ENCODE results near the gene KCNH5. TPM values are rescaled to one million over a fixed set of nuclear protein-coding genes. Genes with fewer than 3 reads are reported as not detected.

Gene KCNH5
- polyA plus RNA-seq, 1 donor (not counting 4 experiments of a cell fraction or from before 2014, with no cell fraction given): 0.04 TPM

DNA sequence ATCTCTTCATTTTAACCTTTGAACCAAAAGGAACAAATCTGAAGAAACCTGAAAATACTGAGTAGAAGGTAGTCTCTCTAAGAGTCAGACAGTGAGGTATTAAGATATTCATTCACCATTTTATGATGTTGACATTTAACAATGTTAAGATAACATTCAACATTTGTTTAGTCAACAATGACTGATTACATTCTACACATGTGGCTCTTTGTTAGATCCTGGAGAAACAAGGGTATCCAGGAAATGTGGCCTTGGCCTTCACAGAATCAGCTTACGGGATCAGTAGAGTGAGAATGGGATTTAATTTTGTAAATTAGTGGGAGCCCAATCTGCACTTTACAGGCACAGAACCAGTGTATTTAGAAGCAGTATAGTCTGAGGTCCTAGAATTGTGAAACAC is 355.5 kb downstream of the KCNH5 start:
- Histone ChIP-seq H3K9me1 (ENCODE audit: control insufficient read depth, extremely low read depth, insufficient read depth, low read length) (no peaks in the 10 kb centered on the region), H4K20me1 (ENCODE audit: control insufficient read depth, extremely low read depth, insufficient read depth, low read length) (no peaks in the 10 kb centered on the region), H3K4me1 (ENCODE audit: control insufficient read depth, extremely low read depth, insufficient read depth, low read length) (peaks cover 28% of the 10 kb centered on the region), H3K4me2 (ENCODE audit: control insufficient read depth, extremely low read depth, insufficient read depth, low read depth, low read length) (no peak overlapping the region), H3K36me3 (ENCODE audit: control insufficient read depth in 2 of 2, extremely low read depth in 1 of 2, insufficient read depth in 2 of 2, low read length in 2 of 2) (no peaks in the 10 kb centered on the region), H3K9ac (ENCODE audit: control insufficient read depth, extremely low read depth, insufficient read depth, low read length) (no peak overlapping the region), H2AFZ (ENCODE audit: control insufficient read depth, low read length) (peak overlapping the region; percentile 23), H3K9me3 (ENCODE audit: control insufficient read depth, low read depth, low read length) (no peaks in the 10 kb centered on the region), H3K4me3 (ENCODE audit: control insufficient read depth in 2 of 3, extremely low read depth in 1 of 3, insufficient read depth in 2 of 3, low read depth in 1 of 3, low read length in 3 of 3) (no peak overlapping the region), H3K79me2 (ENCODE audit: control insufficient read depth, insufficient read depth, low read length) (no peaks in the 10 kb centered on the region), H3K27ac (ENCODE audit: control insufficient read depth, insufficient read depth, low read length) (no peak overlapping the region), H3K27me3 (ENCODE audit: control insufficient read depth, extremely low read depth, insufficient read depth, low read length) (no peaks in the 10 kb centered on the region)
- dilution Hi-C loops (cut with MboI; ENCODE audit: extremely low pct_ligation_motif_present, low sequenced_read_pairs): no loop called here
- TF ChIP-seq EZH2 (IDR thresholded peaks at IDR 0.05; ENCODE audit: low read length): no peak
- TF ChIP-seq, protein P1, sequence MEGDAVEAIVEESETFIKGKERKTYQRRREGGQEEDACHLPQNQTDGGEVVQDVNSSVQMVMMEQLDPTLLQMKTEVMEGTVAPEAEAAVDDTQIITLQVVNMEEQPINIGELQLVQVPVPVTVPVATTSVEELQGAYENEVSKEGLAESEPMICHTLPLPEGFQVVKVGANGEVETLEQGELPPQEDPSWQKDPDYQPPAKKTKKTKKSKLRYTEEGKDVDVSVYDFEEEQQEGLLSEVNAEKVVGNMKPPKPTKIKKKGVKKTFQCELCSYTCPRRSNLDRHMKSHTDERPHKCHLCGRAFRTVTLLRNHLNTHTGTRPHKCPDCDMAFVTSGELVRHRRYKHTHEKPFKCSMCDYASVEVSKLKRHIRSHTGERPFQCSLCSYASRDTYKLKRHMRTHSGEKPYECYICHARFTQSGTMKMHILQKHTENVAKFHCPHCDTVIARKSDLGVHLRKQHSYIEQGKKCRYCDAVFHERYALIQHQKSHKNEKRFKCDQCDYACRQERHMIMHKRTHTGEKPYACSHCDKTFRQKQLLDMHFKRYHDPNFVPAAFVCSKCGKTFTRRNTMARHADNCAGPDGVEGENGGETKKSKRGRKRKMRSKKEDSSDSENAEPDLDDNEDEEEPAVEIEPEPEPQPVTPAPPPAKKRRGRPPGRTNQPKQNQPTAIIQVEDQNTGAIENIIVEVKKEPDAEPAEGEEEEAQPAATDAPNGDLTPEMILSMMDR (optimal IDR thresholded peaks at IDR 0.05 in 1 of 3, IDR thresholded peaks at IDR 0.05 in 1 of 3, conservative IDR thresholded peaks at IDR 0.05 in 1 of 3; ENCODE audit: extremely low read depth in 1 of 3, insufficient read depth in 2 of 3, low read length in 3 of 3): no peak
- DNase-seq (ENCODE audit: low read depth, low spot score) (no peak), FAIRE-seq (no peak)

DNA sequence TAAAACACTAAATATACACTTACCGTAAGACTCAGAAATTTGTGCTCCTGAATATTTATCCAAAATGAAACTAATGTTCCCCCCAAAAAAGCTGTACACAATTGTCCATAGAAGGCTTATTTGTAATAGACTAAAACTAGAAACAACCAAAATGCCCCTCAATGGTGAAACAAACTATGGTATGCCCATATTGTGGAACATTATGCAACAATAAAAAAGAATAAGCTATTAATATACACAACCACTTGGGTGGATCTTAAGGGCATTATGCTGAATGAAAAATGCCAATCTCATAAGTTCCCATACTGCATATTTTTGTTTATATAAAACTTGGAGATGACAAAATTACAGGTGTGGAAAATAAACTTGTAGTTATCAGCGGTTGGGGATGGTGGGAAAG is 357.4 kb downstream of the KCNH5 start:
- Histone ChIP-seq H3K4me2 (ENCODE audit: control insufficient read depth, extremely low read depth, insufficient read depth, low read depth, low read length) (no peak overlapping the region), H3K36me3 (ENCODE audit: control insufficient read depth in 2 of 2, extremely low read depth in 1 of 2, insufficient read depth in 2 of 2, low read length in 2 of 2) (no peaks in the 10 kb centered on the region), H3K4me1 (ENCODE audit: control insufficient read depth, extremely low read depth, insufficient read depth, low read length) (peaks cover 19% of the 10 kb centered on the region), H3K9ac (ENCODE audit: control insufficient read depth, extremely low read depth, insufficient read depth, low read length) (no peak overlapping the region), H4K20me1 (ENCODE audit: control insufficient read depth, extremely low read depth, insufficient read depth, low read length) (no peaks in the 10 kb centered on the region), H3K4me3 (ENCODE audit: control insufficient read depth in 2 of 3, extremely low read depth in 1 of 3, insufficient read depth in 2 of 3, low read depth in 1 of 3, low read length in 3 of 3) (no peak overlapping the region), H3K27ac (ENCODE audit: control insufficient read depth, insufficient read depth, low read length) (no peak overlapping the region), H3K79me2 (ENCODE audit: control insufficient read depth, insufficient read depth, low read length) (no peaks in the 10 kb centered on the region), H3K9me1 (ENCODE audit: control insufficient read depth, extremely low read depth, insufficient read depth, low read length) (no peaks in the 10 kb centered on the region), H2AFZ (ENCODE audit: control insufficient read depth, low read length) (no peak overlapping the region), H3K9me3 (ENCODE audit: control insufficient read depth, low read depth, low read length) (no peaks in the 10 kb centered on the region), H3K27me3 (ENCODE audit: control insufficient read depth, extremely low read depth, insufficient read depth, low read length) (no peaks in the 10 kb centered on the region)
- no peak for TF ChIP-seq EZH2 (IDR thresholded peaks at IDR 0.05; ENCODE audit: low read length)
- TF ChIP-seq, protein P1 (optimal IDR thresholded peaks at IDR 0.05 in 1 of 3, IDR thresholded peaks at IDR 0.05 in 1 of 3, conservative IDR thresholded peaks at IDR 0.05 in 1 of 3; ENCODE audit: extremely low read depth in 1 of 3, insufficient read depth in 2 of 3, low read length in 3 of 3): no peak
- FAIRE-seq (peak; percentile 17), DNase-seq (ENCODE audit: low read depth, low spot score) (no peak)
- dilution Hi-C loops (cut with MboI; ENCODE audit: extremely low pct_ligation_motif_present, low sequenced_read_pairs): no loop called here

All from keratinocyte (primary cell).